ENCODE measurements around the gene RNU6-7. TPM values are rescaled to one million over a fixed set of nuclear protein-coding genes. Genes with fewer than 3 reads are reported as not detected.

The RNU6-7 gene
- polyA plus RNA-seq, 1 of the 3 experiments (the other 2 are of a cell fraction) = not detected

DNA sequence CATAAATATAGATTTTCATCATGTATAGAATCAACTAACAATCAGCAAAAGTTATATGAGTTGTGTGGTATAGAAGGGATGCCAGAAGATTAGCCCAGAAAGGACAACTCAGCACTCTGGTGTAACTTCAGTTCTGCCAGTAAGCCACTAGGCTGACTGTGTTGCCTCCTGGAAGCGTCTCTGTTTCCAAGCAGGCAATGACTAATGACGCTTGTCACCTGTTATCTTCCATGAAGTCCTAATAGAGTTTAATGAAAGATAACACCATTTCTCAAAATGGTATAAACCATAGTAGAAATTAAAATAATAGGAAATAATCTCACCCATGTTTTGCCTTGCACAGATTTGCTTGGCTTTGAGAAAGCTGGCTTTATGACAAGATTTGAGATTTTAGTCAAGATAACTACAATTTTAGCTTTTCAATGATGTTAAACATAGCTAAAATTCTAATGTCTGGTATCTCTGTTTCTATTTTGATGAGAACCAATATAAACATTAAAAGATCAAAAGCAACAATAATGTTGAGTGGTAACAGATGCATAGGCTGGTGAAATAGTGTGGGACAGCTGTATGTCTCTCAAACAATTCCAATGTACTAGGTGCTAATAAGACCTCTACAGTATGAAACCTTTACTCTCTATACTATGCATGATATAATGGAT is 9.0 kb upstream of the RNU6-7 start:
- POLR2A ChIA-PET = no interaction called here
- Histone ChIP-seq H3K9me2 (no peaks in the 10 kb centered on the region), H3K4me1 (ENCODE audit: control insufficient read depth in 1 of 2, insufficient read depth in 2 of 2, low read depth in 1 of 2, low read length in 1 of 2) (peaks cover 0 to 4% of the 10 kb centered on the region in 2 experiments; a peak in 2 of 4 replicates), H3K9ac (no peak overlapping the region), H3K4me2 (no peak overlapping the region), H3K27ac (ENCODE audit: low read depth in 2 of 2, low read length in 1 of 2) (no peak overlapping the region), H3K79me2 (ENCODE audit: insufficient read depth) (no peaks in the 10 kb centered on the region), H3K36me3 (replicated peaks in 1 of 2; ENCODE audit: control insufficient read depth in 1 of 2, insufficient read depth in 2 of 2, low read length in 1 of 2) (no peaks in the 10 kb centered on the region), H4K20me1 (ENCODE audit: insufficient read depth) (no peaks in the 10 kb centered on the region), H3K9me3 (no peaks in the 10 kb centered on the region), H3K27me3 (ENCODE audit: insufficient read depth) (no peaks in the 10 kb centered on the region), H3F3A (replicated peaks; ENCODE audit: insufficient read depth) (no peaks in the 10 kb centered on the region), H3K4me3 (ENCODE audit: low read depth in 2 of 2, low read length in 1 of 2) (no peak overlapping the region), H2AFZ (ENCODE audit: low read depth) (no peak overlapping the region)
- CTCF ChIA-PET = interaction anchor here (1.6 kb wide), 1 partner anchor 10 kb away, joined by 5 read pairs; no protein-coding TSS in a partner anchor
- 48% methylated on average over 2 of the region's 2 CpGs for WGBS (ENCODE audit: low lambda C conversion rate)
- TF ChIP-seq, protein P1, sequence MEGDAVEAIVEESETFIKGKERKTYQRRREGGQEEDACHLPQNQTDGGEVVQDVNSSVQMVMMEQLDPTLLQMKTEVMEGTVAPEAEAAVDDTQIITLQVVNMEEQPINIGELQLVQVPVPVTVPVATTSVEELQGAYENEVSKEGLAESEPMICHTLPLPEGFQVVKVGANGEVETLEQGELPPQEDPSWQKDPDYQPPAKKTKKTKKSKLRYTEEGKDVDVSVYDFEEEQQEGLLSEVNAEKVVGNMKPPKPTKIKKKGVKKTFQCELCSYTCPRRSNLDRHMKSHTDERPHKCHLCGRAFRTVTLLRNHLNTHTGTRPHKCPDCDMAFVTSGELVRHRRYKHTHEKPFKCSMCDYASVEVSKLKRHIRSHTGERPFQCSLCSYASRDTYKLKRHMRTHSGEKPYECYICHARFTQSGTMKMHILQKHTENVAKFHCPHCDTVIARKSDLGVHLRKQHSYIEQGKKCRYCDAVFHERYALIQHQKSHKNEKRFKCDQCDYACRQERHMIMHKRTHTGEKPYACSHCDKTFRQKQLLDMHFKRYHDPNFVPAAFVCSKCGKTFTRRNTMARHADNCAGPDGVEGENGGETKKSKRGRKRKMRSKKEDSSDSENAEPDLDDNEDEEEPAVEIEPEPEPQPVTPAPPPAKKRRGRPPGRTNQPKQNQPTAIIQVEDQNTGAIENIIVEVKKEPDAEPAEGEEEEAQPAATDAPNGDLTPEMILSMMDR (IDR thresholded peaks at IDR 0.05) = no peak
- no peak for TF ChIP-seq FOSL2 (IDR thresholded peaks at IDR 0.05; ENCODE audit: borderline replicate concordance, low read depth)
- no peak for TF ChIP-seq POLR2AphosphoS5 (IDR thresholded peaks at IDR 0.05; ENCODE audit: low read depth, low read length)
- TF ChIP-seq, protein P2, sequence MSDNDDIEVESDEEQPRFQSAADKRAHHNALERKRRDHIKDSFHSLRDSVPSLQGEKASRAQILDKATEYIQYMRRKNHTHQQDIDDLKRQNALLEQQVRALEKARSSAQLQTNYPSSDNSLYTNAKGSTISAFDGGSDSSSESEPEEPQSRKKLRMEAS (IDR thresholded peaks at IDR 0.05; ENCODE audit: low read depth) = no peak
- TF ChIP-seq EP300 (IDR thresholded peaks at IDR 0.05; ENCODE audit: borderline replicate concordance in 1 of 2, low read depth in 1 of 2, low read length in 1 of 2) = 0 out of 4 replicates have a peak, but pooled peaks of 1 of the 2 experiments have one; percentile 11
- TF ChIP-seq GATA2 (CRISPR knock-in tag; IDR thresholded peaks at IDR 0.05) = peak; percentile 64
- TF ChIP-seq YY1 (IDR thresholded peaks at IDR 0.05; ENCODE audit: low read depth) = no peak
- DNase-seq = peak; percentile 27

DNA sequence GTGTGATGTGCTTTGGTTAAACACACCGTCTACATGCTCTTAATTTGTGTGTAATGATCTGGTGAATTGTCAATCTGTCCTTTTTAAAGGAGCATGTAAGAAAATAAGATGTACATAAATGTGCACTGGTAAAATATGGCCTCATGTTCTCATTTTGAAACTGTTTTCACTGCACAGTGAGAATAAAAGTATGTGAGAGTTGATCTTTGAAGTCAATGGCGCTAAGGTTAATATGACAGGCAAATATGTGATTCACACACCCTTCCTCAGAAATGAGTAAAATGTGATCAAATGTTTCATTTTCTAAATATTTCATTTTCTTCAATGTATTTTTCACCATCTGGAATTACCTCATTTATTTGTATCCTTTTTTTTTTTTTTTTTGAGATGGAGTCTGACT is 8.3 kb upstream of the RNU6-7 start:
- Histone ChIP-seq H3K9me2 (no peaks in the 10 kb centered on the region), H3K27ac (ENCODE audit: low read depth in 2 of 2, low read length in 1 of 2) (no peak overlapping the region), H3K4me3 (ENCODE audit: low read depth in 2 of 2, low read length in 1 of 2) (no peak overlapping the region), H3K4me2 (no peak overlapping the region), H3K4me1 (ENCODE audit: control insufficient read depth in 1 of 2, insufficient read depth in 2 of 2, low read depth in 1 of 2, low read length in 1 of 2) (peaks cover 0 to 4% of the 10 kb centered on the region in 2 experiments; a peak in 2 of 4 replicates), H3K9me3 (no peaks in the 10 kb centered on the region), H3K9ac (no peak overlapping the region), H3F3A (replicated peaks; ENCODE audit: insufficient read depth) (no peaks in the 10 kb centered on the region), H3K36me3 (replicated peaks in 1 of 2; ENCODE audit: control insufficient read depth in 1 of 2, insufficient read depth in 2 of 2, low read length in 1 of 2) (no peaks in the 10 kb centered on the region), H4K20me1 (ENCODE audit: insufficient read depth) (no peaks in the 10 kb centered on the region), H3K27me3 (ENCODE audit: insufficient read depth) (no peaks in the 10 kb centered on the region), H3K79me2 (ENCODE audit: insufficient read depth) (no peaks in the 10 kb centered on the region), H2AFZ (ENCODE audit: low read depth) (no peak overlapping the region)
- 82% methylated on average over 2 of the region's 2 CpGs for WGBS (ENCODE audit: low lambda C conversion rate)
- CTCF ChIA-PET = interaction anchor here (1.6 kb wide), 1 partner anchor 11 kb away, joined by 5 read pairs; no protein-coding TSS in a partner anchor
- DNase-seq = no peak
- POLR2A ChIA-PET = no interaction called here
- TF ChIP-seq RFX5 (IDR thresholded peaks at IDR 0.05; ENCODE audit: low read length) (no peak), TAF1 (IDR thresholded peaks at IDR 0.05; ENCODE audit: borderline replicate concordance, low read depth, low read length) (no peak), MEF2A (IDR thresholded peaks at IDR 0.05; ENCODE audit: borderline replicate concordance, low read depth) (no peak), RXRA (IDR thresholded peaks at IDR 0.05; ENCODE audit: borderline replicate concordance, low read depth) (no peak), RAD21 (IDR thresholded peaks at IDR 0.05; ENCODE audit: low read length) (no peak), CHD2 (IDR thresholded peaks at IDR 0.05; ENCODE audit: low read length, partially characterized antibody) (no peak), JUND (IDR thresholded peaks at IDR 0.05) (no peak), TCF12 (IDR thresholded peaks at IDR 0.05) (no peak), POLR2AphosphoS5 (IDR thresholded peaks at IDR 0.05; ENCODE audit: low read depth, low read length) (no peak), SIN3A (IDR thresholded peaks at IDR 0.05; ENCODE audit: borderline replicate concordance, low read depth, low read length) (no peak)
- TF ChIP-seq, protein P3, sequence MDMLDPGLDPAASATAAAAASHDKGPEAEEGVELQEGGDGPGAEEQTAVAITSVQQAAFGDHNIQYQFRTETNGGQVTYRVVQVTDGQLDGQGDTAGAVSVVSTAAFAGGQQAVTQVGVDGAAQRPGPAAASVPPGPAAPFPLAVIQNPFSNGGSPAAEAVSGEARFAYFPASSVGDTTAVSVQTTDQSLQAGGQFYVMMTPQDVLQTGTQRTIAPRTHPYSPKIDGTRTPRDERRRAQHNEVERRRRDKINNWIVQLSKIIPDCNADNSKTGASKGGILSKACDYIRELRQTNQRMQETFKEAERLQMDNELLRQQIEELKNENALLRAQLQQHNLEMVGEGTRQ (IDR thresholded peaks at IDR 0.05; ENCODE audit: borderline replicate concordance, low read depth, low read length) = no peak
- TF ChIP-seq, protein P4, sequence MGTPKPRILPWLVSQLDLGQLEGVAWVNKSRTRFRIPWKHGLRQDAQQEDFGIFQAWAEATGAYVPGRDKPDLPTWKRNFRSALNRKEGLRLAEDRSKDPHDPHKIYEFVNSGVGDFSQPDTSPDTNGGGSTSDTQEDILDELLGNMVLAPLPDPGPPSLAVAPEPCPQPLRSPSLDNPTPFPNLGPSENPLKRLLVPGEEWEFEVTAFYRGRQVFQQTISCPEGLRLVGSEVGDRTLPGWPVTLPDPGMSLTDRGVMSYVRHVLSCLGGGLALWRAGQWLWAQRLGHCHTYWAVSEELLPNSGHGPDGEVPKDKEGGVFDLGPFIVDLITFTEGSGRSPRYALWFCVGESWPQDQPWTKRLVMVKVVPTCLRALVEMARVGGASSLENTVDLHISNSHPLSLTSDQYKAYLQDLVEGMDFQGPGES (IDR thresholded peaks at IDR 0.05; ENCODE audit: low read depth, low read length) = no peak
- TF ChIP-seq, protein P5, sequence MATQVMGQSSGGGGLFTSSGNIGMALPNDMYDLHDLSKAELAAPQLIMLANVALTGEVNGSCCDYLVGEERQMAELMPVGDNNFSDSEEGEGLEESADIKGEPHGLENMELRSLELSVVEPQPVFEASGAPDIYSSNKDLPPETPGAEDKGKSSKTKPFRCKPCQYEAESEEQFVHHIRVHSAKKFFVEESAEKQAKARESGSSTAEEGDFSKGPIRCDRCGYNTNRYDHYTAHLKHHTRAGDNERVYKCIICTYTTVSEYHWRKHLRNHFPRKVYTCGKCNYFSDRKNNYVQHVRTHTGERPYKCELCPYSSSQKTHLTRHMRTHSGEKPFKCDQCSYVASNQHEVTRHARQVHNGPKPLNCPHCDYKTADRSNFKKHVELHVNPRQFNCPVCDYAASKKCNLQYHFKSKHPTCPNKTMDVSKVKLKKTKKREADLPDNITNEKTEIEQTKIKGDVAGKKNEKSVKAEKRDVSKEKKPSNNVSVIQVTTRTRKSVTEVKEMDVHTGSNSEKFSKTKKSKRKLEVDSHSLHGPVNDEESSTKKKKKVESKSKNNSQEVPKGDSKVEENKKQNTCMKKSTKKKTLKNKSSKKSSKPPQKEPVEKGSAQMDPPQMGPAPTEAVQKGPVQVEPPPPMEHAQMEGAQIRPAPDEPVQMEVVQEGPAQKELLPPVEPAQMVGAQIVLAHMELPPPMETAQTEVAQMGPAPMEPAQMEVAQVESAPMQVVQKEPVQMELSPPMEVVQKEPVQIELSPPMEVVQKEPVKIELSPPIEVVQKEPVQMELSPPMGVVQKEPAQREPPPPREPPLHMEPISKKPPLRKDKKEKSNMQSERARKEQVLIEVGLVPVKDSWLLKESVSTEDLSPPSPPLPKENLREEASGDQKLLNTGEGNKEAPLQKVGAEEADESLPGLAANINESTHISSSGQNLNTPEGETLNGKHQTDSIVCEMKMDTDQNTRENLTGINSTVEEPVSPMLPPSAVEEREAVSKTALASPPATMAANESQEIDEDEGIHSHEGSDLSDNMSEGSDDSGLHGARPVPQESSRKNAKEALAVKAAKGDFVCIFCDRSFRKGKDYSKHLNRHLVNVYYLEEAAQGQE (IDR thresholded peaks at IDR 0.05; ENCODE audit: low read depth, low read length) = no peak
